ENCODE results near the gene TSKS. TPM values are rescaled to one million over a fixed set of nuclear protein-coding genes. Genes with fewer than 3 reads are reported as not detected.
"Not testable (repeated sequence)": the region's sequence is repeated elsewhere in the genome, so short reads cannot be mapped to it uniquely, and the experiment has no call there.

The TSKS gene
- total RNA-seq, 1 donor from 2014 or later, result not detected

GRCh38 chr19:49730166-49730565 lies 32.9 kb downstream of the TSKS start:
- H3K4me3 Mint-ChIP-seq, result no peak overlapping the region
- H3K9me3 Mint-ChIP-seq, result no peaks in the 10 kb centered on the region
- no peaks in the 10 kb centered on the region for H3K4me1 Mint-ChIP-seq
- no peaks in the 10 kb centered on the region for H3K36me3 Mint-ChIP-seq (ENCODE audit: low read depth)
- no peak for TF ChIP-seq CTCF (conservative IDR thresholded peaks at IDR 0.05)
- no peak overlapping the region for H3K27ac Mint-ChIP-seq (ENCODE audit: unreplicated experiment)
- H3K27me3 Mint-ChIP-seq (ENCODE audit: low read depth), result peaks cover 2% of the 10 kb centered on the region
- no peak for DNase-seq (ENCODE audit: low read depth, low spot score)

GRCh38 chr19:49727217-49728030 lies 35.7 kb downstream of the TSKS start:
- no peak overlapping the region for H3K4me3 Mint-ChIP-seq
- H3K9me3 Mint-ChIP-seq, result no peaks in the 10 kb centered on the region
- no peak for TF ChIP-seq CTCF (conservative IDR thresholded peaks at IDR 0.05)
- DNase-seq (ENCODE audit: low read depth, low spot score), result no peak
- H3K36me3 Mint-ChIP-seq (ENCODE audit: low read depth), result no peaks in the 10 kb centered on the region
- peaks cover 2% of the 10 kb centered on the region for H3K27me3 Mint-ChIP-seq (ENCODE audit: low read depth)
- H3K27ac Mint-ChIP-seq (ENCODE audit: unreplicated experiment), result no peak overlapping the region
- no peaks in the 10 kb centered on the region for H3K4me1 Mint-ChIP-seq

GRCh38 chr19:49719420-49719819 lies 43.7 kb downstream of the TSKS start:
- H3K9me3 Mint-ChIP-seq; H3K36me3 Mint-ChIP-seq (ENCODE audit: low read depth); H3K4me1 Mint-ChIP-seq; DNase-seq (ENCODE audit: low read depth, low spot score); H3K4me3 Mint-ChIP-seq; H3K27ac Mint-ChIP-seq (ENCODE audit: unreplicated experiment); H3K27me3 Mint-ChIP-seq (ENCODE audit: low read depth): not testable (repeated sequence)

GRCh38 chr19:49718991-49719390 lies 44.1 kb downstream of the TSKS start:
- H3K4me1 Mint-ChIP-seq, result peaks cover 6% of the 10 kb centered on the region
- H3K4me3 Mint-ChIP-seq, result no peak overlapping the region
- peaks cover 3% of the 10 kb centered on the region for H3K36me3 Mint-ChIP-seq (ENCODE audit: low read depth)
- TF ChIP-seq CTCF (conservative IDR thresholded peaks at IDR 0.05), result no peak
- no peaks in the 10 kb centered on the region for H3K27me3 Mint-ChIP-seq (ENCODE audit: low read depth)
- no peak for DNase-seq (ENCODE audit: low read depth, low spot score)
- H3K9me3 Mint-ChIP-seq, result peaks cover 3% of the 10 kb centered on the region
- H3K27ac Mint-ChIP-seq (ENCODE audit: unreplicated experiment), result no peak overlapping the region

GRCh38 chr19:49718511-49718910 lies 44.6 kb downstream of the TSKS start:
- TF ChIP-seq CTCF (conservative IDR thresholded peaks at IDR 0.05), result no peak
- no peak for DNase-seq (ENCODE audit: low read depth, low spot score)
- Mint-ChIP-seq H3K4me1 (peaks cover 6% of the 10 kb centered on the region), H3K27ac (ENCODE audit: unreplicated experiment) (no peak overlapping the region), H3K9me3 (peaks cover 3% of the 10 kb centered on the region), H3K36me3 (ENCODE audit: low read depth) (peaks cover 3% of the 10 kb centered on the region), H3K27me3 (ENCODE audit: low read depth) (no peaks in the 10 kb centered on the region), H3K4me3 (no peak overlapping the region)

- Mint-ChIP-seq H3K36me3 (ENCODE audit: low read depth) (peaks cover 5% of the 10 kb centered on the region), H3K27ac (ENCODE audit: unreplicated experiment) (no peak overlapping the region), H3K27me3 (ENCODE audit: low read depth) (no peaks in the 10 kb centered on the region), H3K4me1 (peaks cover 6% of the 10 kb centered on the region), H3K4me3 (no peak overlapping the region), H3K9me3 (peaks cover 3% of the 10 kb centered on the region)
- no peak for DNase-seq (ENCODE audit: low read depth, low spot score)
- TF ChIP-seq CTCF (conservative IDR thresholded peaks at IDR 0.05), result no peak
Measured at GRCh38 chr19:49716154-49716553, 47.0 kb downstream of the TSKS start.
